ENCODE measurements around the gene SAMSN1. TPM values are rescaled to one million over a fixed set of nuclear protein-coding genes. Genes with fewer than 3 reads are reported as not detected.

The SAMSN1 gene
- polyA plus RNA-seq, 2 of the 4 experiments (the other 2 are of a cell fraction) = 0.06 TPM; not detected in 1

- no peak for ATAC-seq
Measured at GRCh38 chr21:14551741-14552140, 5.6 kb upstream of the SAMSN1 start.

GRCh38 chr21:14550135-14550534 lies 4.0 kb upstream of the SAMSN1 start:
- no peak overlapping the region for H3K4me2 ChIP-seq
- no peak for FAIRE-seq
- TF ChIP-seq NR3C1 (IDR thresholded peaks at IDR 0.05) (no peak), TP53 (CRISPR knock-in tag; IDR thresholded peaks at IDR 0.05) (no peak), MYC (IDR thresholded peaks at IDR 0.05; ENCODE audit: borderline replicate concordance, low read length) (no peak), HDAC2 (IDR thresholded peaks at IDR 0.05) (no peak), SMC3 (IDR thresholded peaks at IDR 0.05) (no peak), CEBPB (IDR thresholded peaks at IDR 0.05) (no peak), EHMT2 (IDR thresholded peaks at IDR 0.05; ENCODE audit: low read depth) (no peak), ZC3H11A (IDR thresholded peaks at IDR 0.05) (no peak), HES2 (IDR thresholded peaks at IDR 0.05) (no peak), JUN (IDR thresholded peaks at IDR 0.05) (no peak)
- TF ChIP-seq, protein P1, sequence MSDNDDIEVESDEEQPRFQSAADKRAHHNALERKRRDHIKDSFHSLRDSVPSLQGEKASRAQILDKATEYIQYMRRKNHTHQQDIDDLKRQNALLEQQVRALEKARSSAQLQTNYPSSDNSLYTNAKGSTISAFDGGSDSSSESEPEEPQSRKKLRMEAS (IDR thresholded peaks at IDR 0.05) = no peak
- ATAC-seq = no peak
- no peak overlapping the region for H3K4me3 ChIP-seq
- ChIA-PET POLR2A (no interaction called here), CTCF (interaction anchor here (1.0 kb wide), 1 partner anchor 52 kb away, joined by 5 read pairs; no protein-coding TSS in a partner anchor)
- H3K4me1 ChIP-seq = no peaks in the 10 kb centered on the region
- H3K27ac ChIP-seq = no peak overlapping the region
- no peak for DNase-seq (ENCODE audit: low read depth in 1 of 2, low spot score in 1 of 2)
- WGBS (ENCODE audit: missing lambda C conversion rate) = 11% methylated on average over 3 of the region's 3 CpGs
- no peaks in the 10 kb centered on the region for H3K9me3 ChIP-seq

More at GRCh38 chr21:14551741-14552140, 5.6 kb upstream of the SAMSN1 start:
- Histone ChIP-seq H3K4me2 (no peak overlapping the region), H3K9me3 (no peaks in the 10 kb centered on the region), H3K4me3 (no peak overlapping the region), H3K4me1 (no peaks in the 10 kb centered on the region), H3K27ac (no peak overlapping the region)
- ChIA-PET CTCF (no interaction called here), POLR2A (no interaction called here)
- FAIRE-seq (no peak), DNase-seq (ENCODE audit: low read depth in 1 of 2, low spot score in 1 of 2) (no peak)
- 6% methylated on average over 2 of the region's 2 CpGs for WGBS (ENCODE audit: missing lambda C conversion rate)
- no peak for TF ChIP-seq BCL3 (IDR thresholded peaks at IDR 0.05)

- TF ChIP-seq ZNF302 (CRISPR knock-in tag; IDR thresholded peaks at IDR 0.05) (no peak), MAZ (IDR thresholded peaks at IDR 0.05; ENCODE audit: borderline replicate concordance, low read depth, low read length) (no peak), NR3C1 (IDR thresholded peaks at IDR 0.05) (no peak), HEYL (CRISPR knock-in tag; IDR thresholded peaks at IDR 0.05) (no peak)
- CTCF ChIA-PET = no interaction called here
Measured at GRCh38 chr21:14548779-14549178, 2.7 kb upstream of the SAMSN1 start.

GRCh38 chr21:14547834-14548513 lies 1.9 kb upstream of the SAMSN1 start:
- Histone ChIP-seq H3K9me3 (no peaks in the 10 kb centered on the region), H3K4me1 (no peaks in the 10 kb centered on the region), H3K27ac (no peak overlapping the region), H3K4me3 (no peak overlapping the region), H3K4me2 (no peak overlapping the region)
- DNase-seq (ENCODE audit: low read depth in 1 of 2, low spot score in 1 of 2) (no peak), FAIRE-seq (no peak), ATAC-seq (no peak)
- 3% methylated on average over 3 of the region's 3 CpGs for WGBS (ENCODE audit: missing lambda C conversion rate)
- CTCF ChIA-PET = no interaction called here
- POLR2A ChIA-PET = no interaction called here
- no peak for TF ChIP-seq GATA3 (IDR thresholded peaks at IDR 0.05; ENCODE audit: borderline replicate concordance)
- no peak for TF ChIP-seq CBX8 (IDR thresholded peaks at IDR 0.05)
- no peak for TF ChIP-seq PBX3 (IDR thresholded peaks at IDR 0.05)
- TF ChIP-seq, protein P2, sequence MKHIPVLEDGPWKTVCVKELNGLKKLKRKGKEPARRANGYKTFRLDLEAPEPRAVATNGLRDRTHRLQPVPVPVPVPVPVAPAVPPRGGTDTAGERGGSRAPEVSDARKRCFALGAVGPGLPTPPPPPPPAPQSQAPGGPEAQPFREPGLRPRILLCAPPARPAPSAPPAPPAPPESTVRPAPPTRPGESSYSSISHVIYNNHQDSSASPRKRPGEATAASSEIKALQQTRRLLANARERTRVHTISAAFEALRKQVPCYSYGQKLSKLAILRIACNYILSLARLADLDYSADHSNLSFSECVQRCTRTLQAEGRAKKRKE (CRISPR knock-in tag; IDR thresholded peaks at IDR 0.05; ENCODE audit: low read depth) = no peak
- no peak for TF ChIP-seq RNF2 (IDR thresholded peaks at IDR 0.05; ENCODE audit: borderline replicate concordance, low read depth)
- TF ChIP-seq JUNB (IDR thresholded peaks at IDR 0.05) = no peak
- TF ChIP-seq, protein P3, sequence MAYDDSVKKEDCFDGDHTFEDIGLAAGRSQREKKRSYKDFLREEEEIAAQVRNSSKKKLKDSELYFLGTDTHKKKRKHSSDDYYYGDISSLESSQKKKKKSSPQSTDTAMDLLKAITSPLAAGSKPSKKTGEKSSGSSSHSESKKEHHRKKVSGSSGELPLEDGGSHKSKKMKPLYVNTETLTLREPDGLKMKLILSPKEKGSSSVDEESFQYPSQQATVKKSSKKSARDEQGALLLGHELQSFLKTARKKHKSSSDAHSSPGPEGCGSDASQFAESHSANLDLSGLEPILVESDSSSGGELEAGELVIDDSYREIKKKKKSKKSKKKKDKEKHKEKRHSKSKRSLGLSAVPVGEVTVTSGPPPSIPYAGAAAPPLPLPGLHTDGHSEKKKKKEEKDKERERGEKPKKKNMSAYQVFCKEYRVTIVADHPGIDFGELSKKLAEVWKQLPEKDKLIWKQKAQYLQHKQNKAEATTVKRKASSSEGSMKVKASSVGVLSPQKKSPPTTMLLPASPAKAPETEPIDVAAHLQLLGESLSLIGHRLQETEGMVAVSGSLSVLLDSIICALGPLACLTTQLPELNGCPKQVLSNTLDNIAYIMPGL (CRISPR knock-in tag; IDR thresholded peaks at IDR 0.05; ENCODE audit: borderline replicate concordance) = no peak
- TF ChIP-seq RARB (CRISPR knock-in tag; IDR thresholded peaks at IDR 0.05) = no peak
- TF ChIP-seq NPAS2 (CRISPR knock-in tag; IDR thresholded peaks at IDR 0.05; ENCODE audit: borderline replicate concordance) = no peak
- no peak for TF ChIP-seq JUN (IDR thresholded peaks at IDR 0.05)
- TF ChIP-seq ZFP36 (IDR thresholded peaks at IDR 0.05; ENCODE audit: borderline replicate concordance, partially characterized antibody) = no peak
- TF ChIP-seq RCOR1 (IDR thresholded peaks at IDR 0.05; ENCODE audit: low read depth, low read length) = no peak
- no peak for TF ChIP-seq MAFK (IDR thresholded peaks at IDR 0.05; ENCODE audit: partially characterized antibody)
- no peak for TF ChIP-seq EHMT2 (IDR thresholded peaks at IDR 0.05; ENCODE audit: low read depth)

More at GRCh38 chr21:14548779-14549178, 2.7 kb upstream of the SAMSN1 start:
- no peak for DNase-seq (ENCODE audit: low read depth in 1 of 2, low spot score in 1 of 2)
- no peak for FAIRE-seq
- no peak overlapping the region for H3K4me3 ChIP-seq
- ATAC-seq = no peak
- H3K4me2 ChIP-seq = no peak overlapping the region
- H3K27ac ChIP-seq = no peak overlapping the region
- H3K9me3 ChIP-seq = no peaks in the 10 kb centered on the region
- no peaks in the 10 kb centered on the region for H3K4me1 ChIP-seq
- WGBS (ENCODE audit: missing lambda C conversion rate) = 7% methylated on average over 2 of the region's 2 CpGs
- POLR2A ChIA-PET = no interaction called here

Data from A549 (cell line).